ENCODE data around the gene EPHA1.
"Not testable (repeated sequence)": the region's sequence is repeated elsewhere in the genome, so short reads cannot be mapped to it uniquely, and the experiment has no call there.

EPHA1 gene

GRCh38 chr7:143401265-143401664 is 7.4 kb downstream of the EPHA1 start:
- DNase-seq = no peak

GRCh38 chr7:143399642-143400041 is 9.0 kb downstream of the EPHA1 start:
- DNase-seq = no peak

GRCh38 chr7:143399151-143399550 is 9.5 kb downstream of the EPHA1 start:
- DNase-seq = no peak

- DNase-seq = no peak
These were observed 10.0 kb downstream of the EPHA1 start for GRCh38 chr7:143398616-143399015.

GRCh38 chr7:143397710-143398530 is 10.7 kb downstream of the EPHA1 start:
- DNase-seq = no peak

GRCh38 chr7:143396625-143397556 is 11.8 kb downstream of the EPHA1 start:
- DNase-seq = no peak

- DNase-seq = no peak
These were observed 12.5 kb downstream of the EPHA1 start for GRCh38 chr7:143396182-143396581.

GRCh38 chr7:143395187-143396149 is 13.2 kb downstream of the EPHA1 start:
- no peak for DNase-seq

- DNase-seq = no peak
These were observed 13.9 kb downstream of the EPHA1 start for GRCh38 chr7:143394777-143395176.

- no peak for DNase-seq
These were observed 14.6 kb downstream of the EPHA1 start for GRCh38 chr7:143394068-143394467.

- no peak for DNase-seq
These were observed 15.2 kb downstream of the EPHA1 start for GRCh38 chr7:143393267-143394041.

- no peak for DNase-seq
These were observed 15.8 kb downstream of the EPHA1 start for GRCh38 chr7:143392875-143393266.

GRCh38 chr7:143392427-143392826 is 16.2 kb downstream of the EPHA1 start:
- not testable (repeated sequence) for DNase-seq

- DNase-seq = no peak
These were observed 16.9 kb downstream of the EPHA1 start for GRCh38 chr7:143391462-143392404.

- DNase-seq = no peak
These were observed 17.8 kb downstream of the EPHA1 start for GRCh38 chr7:143390773-143391317.

GRCh38 chr7:143390104-143390772 is 18.4 kb downstream of the EPHA1 start:
- no peak for DNase-seq

- DNase-seq = no peak
These were observed 19.1 kb downstream of the EPHA1 start for GRCh38 chr7:143389316-143390103.

- DNase-seq = no peak
These were observed 20.1 kb downstream of the EPHA1 start for GRCh38 chr7:143388491-143389101.

All from stimulated activated CD4-positive, alpha-beta T cell treated with anti-CD3 and anti-CD28 coated beads, Interleukin-15, amount 100 ng/mL, for 24 hours (primary cell).